Cerebellar nuclear complex (tissue), 1 donor: ENCODE measurements around the gene OR8S1.

ENCODE experiments used
- DNase-seq, 2 experiments: peaks; one replicate each; lab custom pipeline; 2025; lab: John Stamatoyannopoulos, UW

OR8S1 gene

DNA sequence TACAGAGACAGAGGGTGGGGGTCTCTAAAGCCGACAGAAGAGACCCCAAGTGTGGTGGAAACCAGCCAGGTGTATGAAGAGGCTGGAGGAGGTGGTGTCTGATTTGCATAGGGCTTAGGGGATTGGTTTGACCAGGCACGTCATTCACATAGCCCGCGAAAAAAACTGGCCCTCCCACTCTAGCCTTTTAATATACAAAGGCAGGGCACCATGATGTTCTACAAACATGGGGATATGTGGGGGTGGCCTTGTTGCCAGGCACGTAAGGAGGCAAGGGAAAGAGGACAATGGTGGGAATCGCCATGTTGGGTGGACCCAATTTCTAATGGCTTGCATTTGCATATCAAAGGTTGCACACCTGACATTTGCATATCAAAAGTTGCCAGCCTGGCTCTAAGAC is 31.2 kb downstream of the OR8S1 start:
- no peak for DNase-seq

DNA sequence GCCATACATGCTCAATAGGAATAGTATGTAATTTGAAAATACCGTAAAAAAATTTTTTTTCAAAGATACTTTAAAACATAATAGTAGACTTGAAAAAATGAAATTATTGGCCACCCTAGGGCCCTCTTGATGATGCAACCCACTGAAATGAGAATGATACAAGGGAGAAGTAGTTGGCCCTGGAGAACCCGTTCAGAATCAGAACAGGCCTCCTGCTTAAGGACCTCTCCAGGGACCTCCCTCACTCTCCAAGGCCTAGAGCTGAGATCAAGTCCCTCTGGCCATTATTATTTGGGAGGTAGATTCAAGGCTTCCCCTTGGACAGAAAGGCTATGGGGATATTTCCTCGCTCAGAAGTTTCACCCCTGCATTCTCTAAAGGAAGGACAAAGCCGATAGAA is 32.5 kb downstream of the OR8S1 start:
- DNase-seq, result no peak

DNA sequence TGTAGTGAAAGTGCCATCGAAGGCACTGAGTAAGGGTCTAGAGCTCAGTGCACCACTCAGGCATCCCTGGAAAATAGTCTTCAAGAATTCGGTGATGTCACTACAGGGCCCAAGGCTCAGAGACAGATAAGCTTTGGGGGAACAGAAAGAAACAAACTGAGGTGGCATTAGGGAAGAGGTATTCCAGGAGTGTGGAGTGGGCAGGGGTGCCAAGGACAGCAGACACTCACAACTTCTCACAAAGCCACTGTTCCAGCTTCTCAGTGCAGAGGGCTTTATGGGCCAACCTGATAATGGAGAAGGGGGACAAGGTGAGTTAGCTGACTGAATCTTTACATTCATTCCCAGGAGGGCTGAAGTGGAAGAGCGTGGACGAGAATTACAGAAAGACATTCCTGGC is 42.3 kb downstream of the OR8S1 start:
- no peak for DNase-seq

DNA sequence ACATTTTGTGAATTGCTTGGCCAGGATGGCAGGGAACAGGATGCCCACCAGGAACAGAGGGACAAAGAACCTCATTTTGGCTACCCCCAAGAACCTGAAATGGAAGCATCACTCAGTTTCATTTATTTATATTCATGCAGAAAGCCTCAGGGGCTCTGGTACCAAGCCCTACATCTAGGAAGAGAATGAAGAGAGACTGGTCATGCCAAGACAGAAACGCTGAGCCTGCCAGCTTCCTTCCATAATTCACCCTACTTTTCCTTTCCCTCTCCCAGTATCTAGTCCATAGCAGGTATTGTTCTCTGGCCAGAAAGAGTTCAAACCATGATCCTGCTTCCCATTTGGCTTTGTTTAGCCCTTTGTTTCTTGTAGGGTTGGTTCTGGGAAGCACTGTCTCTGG is 44.5 kb downstream of the OR8S1 start, which contains the start of gene LALBA:
Gene LALBA, minus strand, starts transcription at position 101 of the 400 bp plus-strand sequence. Its CDS starts 26 bp downstream, at position 75.
- DNase-seq, result no peak

DNA sequence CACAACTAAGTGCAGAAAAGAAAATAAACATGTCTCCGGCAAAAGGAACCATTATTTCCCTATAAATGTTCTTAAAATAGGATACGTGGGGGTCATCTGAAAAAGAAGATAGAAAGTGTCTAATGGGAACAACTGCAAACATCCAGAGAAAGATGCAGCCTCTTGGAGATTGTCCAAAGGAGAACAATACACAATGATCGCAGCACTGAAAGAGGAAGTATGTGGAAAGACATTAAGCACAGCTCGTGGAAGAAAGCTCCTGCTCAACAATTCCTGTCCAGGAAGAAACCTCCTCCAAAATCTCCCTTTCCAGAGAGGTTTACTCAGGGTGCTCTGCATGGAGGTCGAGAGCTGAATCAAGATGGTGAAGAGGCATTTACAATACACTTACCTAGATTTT is 46.9 kb downstream of the OR8S1 start:
- no peak for DNase-seq
